Activated gamma-delta T cell treated with anti-CD3 and anti-CD28 coated beads, Interleukin-2, amount 50 U/mL, for 16 hours (primary cell): ENCODE data around the gene THTPA.

Source experiments
- DNase-seq: peaks from one replicate; pipeline ENCODE4 v3.0.0-alpha.2; 2020; ENCODE audit warnings: low read depth

Gene THTPA

GRCh38 chr14:23551266-23552028, 4.6 kb upstream of the THTPA start, which contains the start of gene ZFHX2:
ZFHX2 (minus strand) TSS chr14:23551765; CDS start chr14:23535325, 16,440 bp downstream.
- DNase-seq: peak; percentile 56

- no peak for DNase-seq
These were observed 564 bp upstream of the THTPA start for GRCh38 chr14:23555533-23555881.

GRCh38 chr14:23556700-23557440, 799 bp downstream of the THTPA start:
- no peak for DNase-seq

GRCh38 chr14:23557521-23557920, 1.4 kb downstream of the THTPA start:
- DNase-seq: no peak

GRCh38 chr14:23557946-23558345, 1.9 kb downstream of the THTPA start:
- no peak for DNase-seq

GRCh38 chr14:23558346-23559009, 2.4 kb downstream of the THTPA start:
- DNase-seq: no peak

GRCh38 chr14:23559010-23559925, 3.2 kb downstream of the THTPA start:
- DNase-seq: peak; percentile 48

GRCh38 chr14:23559926-23560520, 4.0 kb downstream of the THTPA start:
- no peak for DNase-seq

GRCh38 chr14:23561259-23561658, 5.2 kb downstream of the THTPA start:
- DNase-seq: no peak

- DNase-seq: no peak
These were observed 6.1 kb downstream of the THTPA start for GRCh38 chr14:23561873-23562821.

GRCh38 chr14:23562822-23563472, 6.9 kb downstream of the THTPA start:
- DNase-seq: peak; percentile 43

- DNase-seq: no peak
These were observed 7.6 kb downstream of the THTPA start for GRCh38 chr14:23563473-23564180.

GRCh38 chr14:23564181-23564812, 8.2 kb downstream of the THTPA start:
- no peak for DNase-seq

- no peak for DNase-seq
These were observed 8.8 kb downstream of the THTPA start for GRCh38 chr14:23564876-23565275.

GRCh38 chr14:23565626-23566025, 9.6 kb downstream of the THTPA start:
- DNase-seq: no peak

GRCh38 chr14:23566112-23566777, 10.2 kb downstream of the THTPA start:
- no peak for DNase-seq

- no peak for DNase-seq
These were observed 10.7 kb downstream of the THTPA start for GRCh38 chr14:23566778-23567185.
